SKM-1 treated with dmso at 0.1 percent for 144 hours (cell line): Measurements from ENCODE around the gene SIGLEC7.

ENCODE experiments used
- DNase-seq: peaks from one replicate; lab custom pipeline; 2025; ENCODE audit not compliant: unreplicated experiment; lab: John Stamatoyannopoulos, UW

SIGLEC7 gene

DNA sequence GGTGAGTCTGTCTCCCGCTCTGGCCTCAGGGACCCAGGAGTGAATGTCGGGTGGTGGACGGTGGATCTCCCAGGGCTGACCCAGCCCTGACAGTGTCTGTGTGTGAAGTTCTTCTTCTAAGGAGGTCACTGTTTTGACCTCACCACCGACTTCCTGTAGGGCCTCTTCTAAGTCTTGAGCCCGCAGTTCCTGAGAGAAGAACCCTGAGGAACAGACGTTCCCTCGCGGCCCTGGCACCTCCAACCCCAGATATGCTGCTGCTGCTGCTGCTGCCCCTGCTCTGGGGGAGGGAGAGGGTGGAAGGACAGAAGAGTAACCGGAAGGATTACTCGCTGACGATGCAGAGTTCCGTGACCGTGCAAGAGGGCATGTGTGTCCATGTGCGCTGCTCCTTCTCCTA, at the start of gene SIGLEC7:
TSS of gene SIGLEC7 (plus strand) at position 183 of the 400 bp plus-strand sequence. CDS start at position 252, 69 bp downstream.
- DNase-seq, result no peak

- no peak for DNase-seq
Measured at GRCh38 chr19:51093101-51093500, 49.0 kb upstream of the SIGLEC7 start.

DNA sequence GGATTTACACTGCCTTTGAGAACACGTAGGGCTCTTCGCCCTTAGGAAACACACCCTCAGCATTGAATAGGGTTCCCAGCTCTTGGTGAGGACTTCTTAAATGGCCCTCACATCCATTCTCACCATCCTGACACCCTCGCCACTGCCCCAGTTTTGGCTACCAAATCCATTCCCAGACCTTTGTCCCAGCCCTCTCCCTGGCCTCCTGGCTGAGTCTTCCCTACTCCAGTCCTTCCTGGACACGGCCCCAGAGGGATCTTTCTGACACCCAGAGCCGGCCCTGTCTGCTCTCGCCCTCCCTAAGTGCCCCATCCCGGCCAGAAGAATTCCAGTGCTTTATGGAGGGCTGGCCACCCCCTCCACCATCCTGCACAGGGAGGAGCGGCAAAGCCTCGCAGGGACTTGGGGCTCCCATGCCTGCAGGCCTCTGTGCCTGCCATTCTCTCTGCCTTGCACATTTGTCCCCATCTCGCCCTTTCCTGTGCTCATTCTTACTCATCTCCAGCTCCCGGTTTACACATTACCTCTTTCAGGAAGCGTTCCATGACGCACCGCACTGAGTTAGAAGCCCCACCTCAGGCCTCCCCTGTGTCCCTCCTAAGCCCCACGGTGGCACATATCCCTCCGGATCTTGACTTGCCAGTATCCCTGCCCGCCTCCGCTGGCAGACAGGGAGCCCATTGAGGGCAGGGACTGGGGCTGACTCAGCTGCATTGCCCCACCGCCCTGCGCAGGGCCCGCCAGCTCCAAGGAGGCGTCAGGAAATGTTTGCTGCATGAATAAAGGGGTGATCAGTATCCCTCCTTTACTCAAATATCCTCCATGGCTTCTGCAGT, 48.4 kb upstream of the SIGLEC7 start:
- DNase-seq, result no peak

DNA sequence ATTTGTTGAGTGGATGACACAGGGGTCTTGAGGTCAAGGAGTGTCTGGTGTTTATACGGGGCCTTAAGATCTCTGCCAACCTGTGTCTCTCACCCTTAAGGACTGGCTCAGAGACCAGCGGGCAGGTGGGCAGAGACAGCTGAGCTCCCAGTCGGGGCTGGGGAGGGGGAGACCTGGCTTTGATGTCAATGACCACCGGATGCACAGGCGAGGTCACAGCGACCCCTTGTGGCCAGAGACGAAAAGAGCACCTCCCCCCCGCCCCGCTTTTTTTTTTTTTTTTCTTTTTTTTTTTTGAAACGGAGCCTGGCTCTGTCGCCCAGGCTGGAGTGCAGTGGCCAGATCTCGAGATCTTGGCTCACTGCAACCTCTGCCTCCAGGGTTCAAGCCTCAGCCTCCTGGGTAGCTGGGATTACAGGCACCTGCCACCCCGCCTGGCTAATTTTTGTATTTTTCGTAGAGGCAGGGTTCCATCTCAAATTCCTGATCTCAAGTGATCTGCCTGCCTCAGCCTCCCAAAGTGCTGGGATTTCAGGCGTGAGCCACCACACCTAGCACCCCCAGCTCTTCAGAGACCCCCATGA, 47.3 kb upstream of the SIGLEC7 start:
- no peak for DNase-seq

GRCh38 chr19:51096473-51097165, 45.5 kb upstream of the SIGLEC7 start:
- DNase-seq, result no peak

GRCh38 chr19:51097166-51097738, 44.8 kb upstream of the SIGLEC7 start:
- DNase-seq, result no peak

DNA sequence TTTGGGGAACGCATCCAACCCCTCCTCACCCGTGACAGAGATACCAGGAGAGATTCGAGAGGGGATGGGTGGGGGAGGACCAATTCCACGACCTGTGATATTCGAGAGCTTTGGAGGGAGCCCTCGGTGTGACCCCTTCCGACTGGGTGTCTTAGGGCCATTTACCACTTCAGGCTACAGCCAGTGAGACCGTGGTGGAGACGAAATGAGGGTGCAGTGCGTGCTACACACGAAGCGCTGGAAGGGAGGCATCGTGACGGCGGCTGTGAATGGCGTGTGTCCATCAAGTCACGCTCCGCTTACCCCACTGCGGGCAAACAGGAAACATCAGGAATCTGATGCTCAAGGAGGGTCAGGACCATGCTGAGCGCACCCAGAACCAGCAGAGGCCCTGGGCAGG, 44.3 kb upstream of the SIGLEC7 start:
- DNase-seq, result no peak

GRCh38 chr19:51098365-51099046, 43.6 kb upstream of the SIGLEC7 start:
- no peak for DNase-seq

DNA sequence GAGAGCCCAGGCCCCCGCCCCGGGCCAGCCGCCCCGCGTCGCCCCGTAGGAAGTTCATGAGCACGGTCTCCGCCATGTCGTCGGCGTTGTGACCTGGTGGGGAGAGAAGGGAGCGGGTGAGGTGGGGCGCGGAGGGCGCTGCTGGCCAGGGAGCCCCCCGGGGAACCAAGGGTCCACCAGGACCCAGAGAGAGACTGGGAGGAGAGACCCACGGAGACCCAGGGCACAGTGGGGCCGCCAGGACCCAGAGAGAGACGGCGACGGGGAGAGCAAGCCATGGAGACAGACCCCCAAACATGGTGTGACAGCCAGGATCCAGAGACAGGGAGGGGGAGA, 43.1 kb upstream of the SIGLEC7 start:
- no peak for DNase-seq

- no peak for DNase-seq
Measured at GRCh38 chr19:51100601-51101000, 41.5 kb upstream of the SIGLEC7 start.

GRCh38 chr19:51101171-51101865, 40.8 kb upstream of the SIGLEC7 start:
- no peak for DNase-seq

GRCh38 chr19:51102991-51103390, 39.1 kb upstream of the SIGLEC7 start:
- no peak for DNase-seq

DNA sequence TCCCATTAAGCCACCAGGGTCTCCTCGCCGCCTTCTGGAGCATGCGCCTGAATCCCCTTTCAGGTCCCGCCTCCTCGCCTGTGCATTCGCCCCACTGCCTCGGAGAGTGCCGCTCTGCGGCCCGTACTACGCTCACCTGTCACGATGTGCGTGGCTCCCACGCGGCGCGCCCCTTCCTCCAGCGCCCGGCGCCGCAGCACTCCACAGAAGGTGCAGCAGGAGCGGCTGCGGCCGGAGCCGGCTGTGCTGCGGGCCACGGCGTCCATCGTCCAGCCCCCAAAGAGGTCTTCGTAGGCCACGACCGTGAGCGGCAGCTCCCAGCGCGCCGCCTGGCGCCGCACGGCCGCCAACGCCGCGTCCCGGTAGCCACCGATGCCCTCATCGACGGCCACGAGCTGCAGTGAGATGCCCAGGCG, 38.2 kb upstream of the SIGLEC7 start:
- no peak for DNase-seq

DNA sequence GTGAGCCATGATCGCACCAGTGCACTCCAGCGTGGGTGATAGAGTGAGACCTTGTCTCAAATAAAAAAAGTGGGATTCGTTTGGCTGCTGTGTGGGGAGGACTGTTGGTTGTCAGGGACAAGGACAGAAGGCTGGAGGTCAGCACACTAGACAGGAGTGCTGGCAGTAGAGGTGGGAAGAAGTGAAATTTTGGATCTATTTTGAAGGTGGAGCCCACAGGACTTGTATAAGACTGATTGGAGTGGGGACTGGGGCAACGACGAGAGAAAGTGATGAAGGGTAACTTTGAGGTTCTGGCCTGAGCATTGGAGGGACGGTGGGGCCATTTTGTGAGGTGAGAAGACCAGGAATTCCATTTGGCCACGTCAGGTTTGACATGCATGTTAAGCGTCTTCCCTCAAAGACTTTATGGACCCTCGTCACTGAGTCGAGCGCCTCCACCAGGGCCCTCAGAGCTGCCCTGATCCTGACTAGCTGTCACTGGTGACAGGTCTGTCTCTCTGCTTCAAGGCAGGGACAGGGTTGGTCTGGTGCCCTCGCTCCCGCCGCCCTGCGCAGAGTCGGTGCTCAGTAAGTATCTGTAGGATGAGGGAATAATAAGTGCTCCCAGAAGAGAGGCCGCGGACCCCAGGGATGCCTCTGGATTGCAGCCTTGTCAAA, 34.6 kb upstream of the SIGLEC7 start:
- DNase-seq, result no peak

GRCh38 chr19:51108066-51108804, 33.9 kb upstream of the SIGLEC7 start, which contains the start of gene CTU1:
CTU1 (minus strand) TSS chr19:51108409; CDS start chr19:51104569, 3,840 bp downstream.
- DNase-seq, result peak; percentile 87

DNA sequence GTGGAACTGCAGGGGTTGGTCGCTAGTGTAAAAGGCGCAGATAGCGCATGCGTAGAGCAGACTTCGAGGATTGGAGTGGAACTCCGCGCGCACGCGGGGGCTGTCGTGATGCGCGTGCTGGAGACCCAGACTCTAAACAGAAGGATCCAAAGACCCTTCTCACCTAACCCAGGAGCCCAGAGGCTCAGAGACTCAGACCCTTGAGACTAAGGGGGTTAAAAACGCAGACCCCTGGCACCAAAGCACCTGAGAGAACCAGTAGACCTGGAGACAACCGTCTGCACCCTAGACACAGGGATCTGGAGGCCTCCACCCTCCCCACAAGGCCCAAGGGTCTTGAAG, 33.3 kb upstream of the SIGLEC7 start:
- DNase-seq, result peak; percentile 55

GRCh38 chr19:51110666-51110971, 31.5 kb upstream of the SIGLEC7 start:
- DNase-seq, result no peak

DNA sequence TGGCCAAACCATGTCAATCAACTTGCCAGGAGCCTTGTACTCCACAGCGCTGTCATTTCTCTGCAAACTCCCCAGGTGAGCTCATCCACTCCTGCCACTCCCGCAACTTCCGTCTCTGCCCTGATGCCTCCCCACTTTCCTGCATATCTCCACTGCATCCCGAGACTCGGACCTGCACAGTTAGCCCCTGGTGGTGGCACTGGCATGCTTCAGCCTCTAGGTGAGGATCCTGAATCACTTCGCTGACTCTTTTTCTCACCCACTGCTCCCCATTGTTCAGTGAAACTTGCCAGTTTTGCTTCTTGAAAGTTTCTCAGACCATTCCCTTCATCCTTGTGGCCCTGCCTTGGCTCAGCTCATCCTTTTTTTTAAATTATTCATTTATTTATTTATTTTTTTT, 30.5 kb upstream of the SIGLEC7 start:
- DNase-seq, result no peak

DNA sequence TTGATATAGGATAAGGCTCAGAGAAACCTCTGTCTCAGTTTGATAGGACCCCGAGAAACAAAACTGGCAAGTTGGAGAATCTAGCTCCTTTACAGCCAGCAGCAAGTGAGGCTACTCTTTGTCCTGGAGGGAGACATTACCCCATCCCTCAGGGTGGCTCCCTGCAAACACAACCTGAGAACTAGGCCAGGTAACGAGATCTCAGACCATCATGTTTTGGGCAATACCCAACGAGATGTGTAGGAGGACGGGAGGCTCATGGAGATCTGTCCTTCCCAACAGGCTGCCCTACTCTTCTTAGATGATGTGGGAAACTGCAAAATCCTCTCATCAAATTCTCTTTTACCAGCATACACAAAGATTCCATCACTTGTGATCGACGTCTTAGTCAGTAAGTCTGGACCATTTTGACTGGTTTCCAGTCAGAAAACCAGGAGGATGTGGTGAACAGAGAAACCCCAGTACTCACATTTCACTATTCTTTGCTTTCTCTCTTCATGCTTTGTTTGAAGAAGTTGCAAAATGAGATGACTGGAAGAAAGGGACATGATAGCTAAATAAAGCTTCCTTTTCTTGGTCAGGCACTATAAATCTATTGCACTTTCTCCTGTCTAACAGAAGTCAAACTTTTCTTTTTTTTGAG, 27.9 kb upstream of the SIGLEC7 start:
- no peak for DNase-seq
